PFSK-1 (cell line): ENCODE measurements around the gene ITPKB.

ENCODE experiments used
- POLR2AphosphoS5 ChIP-seq: IDR thresholded peaks from 2 replicates; pipeline ENCODE4 v1.6.1; 2012; ENCODE audit warnings: low read depth, mild to moderate bottlenecking, control low read depth, low read length, moderate library complexity
- SIN3A ChIP-seq: IDR thresholded peaks from 2 replicates; pipeline ENCODE4 v1.6.1; 2012; ENCODE audit warnings: mild to moderate bottlenecking, low read length, moderate library complexity, borderline replicate concordance; ENCODE audit not compliant: insufficient read depth
- TAF1 ChIP-seq: IDR thresholded peaks from 2 replicates; pipeline ENCODE4 v1.6.1; 2012; ENCODE audit warnings: low read length, control low read depth, borderline replicate concordance; ENCODE audit not compliant: insufficient read depth
- TF ChIP-seq, protein P1 (sequence below), 2 experiments: IDR thresholded peaks; 2 replicates each; pipeline versions ENCODE4 v1.6.1 to v1.8.0; 2011 to 2012; ENCODE audit warnings: low read depth in 2 of 2, low read length in 2 of 2, control low read depth in 1 of 2, inconsistent platforms in 1 of 2, mild to moderate bottlenecking in 1 of 2, moderate library complexity in 1 of 2; ENCODE audit not compliant: insufficient read depth in 1 of 2

DNA sequence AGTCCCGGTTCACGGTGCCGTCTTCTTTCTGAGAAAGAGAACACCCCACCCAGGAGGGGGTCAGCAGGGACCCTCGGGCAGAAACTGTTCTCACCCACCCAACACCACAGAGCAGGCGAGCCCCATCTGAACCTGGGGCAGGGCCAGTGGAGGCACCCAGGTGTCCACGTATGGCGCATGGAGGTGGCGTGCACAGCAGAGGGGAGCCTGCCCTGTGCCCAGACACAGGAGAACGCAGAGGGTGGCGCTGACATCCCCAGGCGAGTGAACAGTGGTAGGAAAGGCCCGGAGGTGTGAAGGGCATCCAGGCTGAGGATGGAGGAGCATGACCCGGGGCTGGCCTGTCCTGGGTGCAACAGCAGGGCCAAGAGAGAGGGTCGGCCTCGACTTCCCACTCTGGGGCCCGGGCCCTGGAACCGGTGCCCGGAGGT, 99.4 kb downstream of the ITPKB start:
- TF ChIP-seq POLR2AphosphoS5 (no peak), TAF1 (no peak), SIN3A (no peak)
- TF ChIP-seq, protein P1, sequence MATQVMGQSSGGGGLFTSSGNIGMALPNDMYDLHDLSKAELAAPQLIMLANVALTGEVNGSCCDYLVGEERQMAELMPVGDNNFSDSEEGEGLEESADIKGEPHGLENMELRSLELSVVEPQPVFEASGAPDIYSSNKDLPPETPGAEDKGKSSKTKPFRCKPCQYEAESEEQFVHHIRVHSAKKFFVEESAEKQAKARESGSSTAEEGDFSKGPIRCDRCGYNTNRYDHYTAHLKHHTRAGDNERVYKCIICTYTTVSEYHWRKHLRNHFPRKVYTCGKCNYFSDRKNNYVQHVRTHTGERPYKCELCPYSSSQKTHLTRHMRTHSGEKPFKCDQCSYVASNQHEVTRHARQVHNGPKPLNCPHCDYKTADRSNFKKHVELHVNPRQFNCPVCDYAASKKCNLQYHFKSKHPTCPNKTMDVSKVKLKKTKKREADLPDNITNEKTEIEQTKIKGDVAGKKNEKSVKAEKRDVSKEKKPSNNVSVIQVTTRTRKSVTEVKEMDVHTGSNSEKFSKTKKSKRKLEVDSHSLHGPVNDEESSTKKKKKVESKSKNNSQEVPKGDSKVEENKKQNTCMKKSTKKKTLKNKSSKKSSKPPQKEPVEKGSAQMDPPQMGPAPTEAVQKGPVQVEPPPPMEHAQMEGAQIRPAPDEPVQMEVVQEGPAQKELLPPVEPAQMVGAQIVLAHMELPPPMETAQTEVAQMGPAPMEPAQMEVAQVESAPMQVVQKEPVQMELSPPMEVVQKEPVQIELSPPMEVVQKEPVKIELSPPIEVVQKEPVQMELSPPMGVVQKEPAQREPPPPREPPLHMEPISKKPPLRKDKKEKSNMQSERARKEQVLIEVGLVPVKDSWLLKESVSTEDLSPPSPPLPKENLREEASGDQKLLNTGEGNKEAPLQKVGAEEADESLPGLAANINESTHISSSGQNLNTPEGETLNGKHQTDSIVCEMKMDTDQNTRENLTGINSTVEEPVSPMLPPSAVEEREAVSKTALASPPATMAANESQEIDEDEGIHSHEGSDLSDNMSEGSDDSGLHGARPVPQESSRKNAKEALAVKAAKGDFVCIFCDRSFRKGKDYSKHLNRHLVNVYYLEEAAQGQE (IDR thresholded peaks at IDR 0.05; ENCODE audit: insufficient read depth in 1 of 2, low read depth in 2 of 2, low read length in 2 of 2), result no peak
